SK-N-SH treated with all-trans-retinoic acid at 6 μM for 48 hours (cell line): ENCODE results near the gene RAB11FIP3.
A peak's percentile ranks its signal among the peaks of the same experiment; 100 is the strongest.

Experiments
- ATAC-seq: fragments of 200-7000 bp; cut with Tn5 transposase; 3 replicates; pipeline ENCODE4 v1.9.1; 2020; ENCODE audit warnings: mild to moderate bottlenecking, moderate library complexity
- ARNTL ChIP-seq: fragments of 450-650 bp; formaldehyde crosslinking; IDR thresholded peaks from 2 replicates; pipeline ENCODE4 v1.5.0; 2020; ENCODE audit warnings: low read depth, mild to moderate bottlenecking, moderate library complexity, borderline replicate concordance
- BACH2 ChIP-seq: fragments of 250-450 bp; sonication (Bioruptor Pico); IDR thresholded peaks from 2 replicates; pipeline ENCODE4 v1.9.0; 2021; ENCODE audit warnings: mild to moderate bottlenecking, borderline replicate concordance
- ESRRG ChIP-seq: fragments of 250-450 bp; sonication (Bioruptor Pico); IDR thresholded peaks from 2 replicates; pipeline ENCODE4 v1.6.1; 2021; ENCODE audit warnings: mild to moderate bottlenecking
- GLIS3 ChIP-seq: fragments of 250-450 bp; sonication (Bioruptor Pico); IDR thresholded peaks from 2 replicates; pipeline ENCODE4 v1.5.0; 2020; ENCODE audit warnings: mild to moderate bottlenecking, moderate library complexity
- ISL1 ChIP-seq: fragments of 250-450 bp; sonication (Bioruptor Pico); IDR thresholded peaks from 2 replicates; pipeline ENCODE4 v2.1.2; 2022; ENCODE audit warnings: mild to moderate bottlenecking, moderate library complexity
- OSR1 ChIP-seq: fragments of 250-450 bp; sonication (Bioruptor Pico); IDR thresholded peaks from 2 replicates; pipeline ENCODE4 v1.8.0; 2022; ENCODE audit warnings: moderate library complexity, mild to moderate bottlenecking, inconsistent platforms
- PPARA ChIP-seq: fragments of 250-450 bp; sonication (Bioruptor Pico); IDR thresholded peaks from 2 replicates; pipeline ENCODE4 v1.5.0; 2020; ENCODE audit warnings: mild to moderate bottlenecking, borderline replicate concordance
- RARB ChIP-seq: fragments of 250-450 bp; sonication (Bioruptor Pico); IDR thresholded peaks from 2 replicates; pipeline ENCODE4 v1.8.0; 2021; ENCODE audit warnings: mild to moderate bottlenecking, moderate library complexity
- TCF4 ChIP-seq: fragments of 250-450 bp; sonication (Bioruptor Pico); IDR thresholded peaks from 2 replicates; pipeline ENCODE4 v1.8.0; 2021; ENCODE audit warnings: mild to moderate bottlenecking, moderate library complexity, borderline replicate concordance
- TOX ChIP-seq: fragments of 250-450 bp; sonication (Bioruptor Pico); IDR thresholded peaks from 2 replicates; pipeline ENCODE4 v1.8.0; 2021; ENCODE audit warnings: mild to moderate bottlenecking, moderate library complexity, borderline replicate concordance
- ZC3H10 ChIP-seq: fragments of 250-450 bp; sonication (Bioruptor Pico); IDR thresholded peaks from 2 replicates; pipeline ENCODE4 v1.5.1; 2021; ENCODE audit warnings: mild to moderate bottlenecking, moderate library complexity
- ZFP30 ChIP-seq: fragments of 450-650 bp; formaldehyde crosslinking; IDR thresholded peaks from 2 replicates; pipeline ENCODE4 v1.5.0; 2022; ENCODE audit warnings: mild to moderate bottlenecking, moderate library complexity
- ZNF565 ChIP-seq: fragments of 450-650 bp; formaldehyde crosslinking; conservative IDR thresholded peaks from 2 replicates; pipeline ENCODE4 v1.5.0; 2020; ENCODE audit warnings: low read depth, mild to moderate bottlenecking, moderate library complexity
- ZNF8 ChIP-seq: fragments of 450-650 bp; formaldehyde crosslinking; IDR thresholded peaks from 2 replicates; pipeline ENCODE4 v1.5.0; 2020; ENCODE audit warnings: mild to moderate bottlenecking, moderate library complexity
- TF ChIP-seq, protein P1 (sequence below): fragments of 250-450 bp; sonication (Bioruptor Pico); IDR thresholded peaks from 2 replicates; pipeline ENCODE4 v1.5.1; 2021; ENCODE audit warnings: mild to moderate bottlenecking, moderate library complexity
- TF ChIP-seq, protein P2 (sequence below): fragments of 250-450 bp; sonication (Bioruptor Pico); IDR thresholded peaks from 2 replicates; pipeline ENCODE4 v1.8.0; 2020; ENCODE audit warnings: mild to moderate bottlenecking, moderate library complexity, borderline replicate concordance
- TF ChIP-seq, protein P3 (sequence below): fragments of 250-450 bp; sonication (Bioruptor Pico); IDR thresholded peaks from 2 replicates; pipeline ENCODE4 v1.5.1; 2020; ENCODE audit warnings: low read depth, mild to moderate bottlenecking, moderate library complexity
- TF ChIP-seq, protein P4 (sequence below): fragments of 250-450 bp; sonication (Bioruptor Pico); IDR thresholded peaks from 2 replicates; pipeline ENCODE4 v1.8.0; 2021; ENCODE audit warnings: low read depth, mild to moderate bottlenecking, moderate library complexity, borderline replicate concordance
- TF ChIP-seq, protein P5 (sequence below): fragments of 250-450 bp; sonication (Bioruptor Pico); IDR thresholded peaks from 2 replicates; pipeline ENCODE4 v1.5.0; 2020; ENCODE audit warnings: mild to moderate bottlenecking, moderate library complexity

RAB11FIP3 gene

DNA sequence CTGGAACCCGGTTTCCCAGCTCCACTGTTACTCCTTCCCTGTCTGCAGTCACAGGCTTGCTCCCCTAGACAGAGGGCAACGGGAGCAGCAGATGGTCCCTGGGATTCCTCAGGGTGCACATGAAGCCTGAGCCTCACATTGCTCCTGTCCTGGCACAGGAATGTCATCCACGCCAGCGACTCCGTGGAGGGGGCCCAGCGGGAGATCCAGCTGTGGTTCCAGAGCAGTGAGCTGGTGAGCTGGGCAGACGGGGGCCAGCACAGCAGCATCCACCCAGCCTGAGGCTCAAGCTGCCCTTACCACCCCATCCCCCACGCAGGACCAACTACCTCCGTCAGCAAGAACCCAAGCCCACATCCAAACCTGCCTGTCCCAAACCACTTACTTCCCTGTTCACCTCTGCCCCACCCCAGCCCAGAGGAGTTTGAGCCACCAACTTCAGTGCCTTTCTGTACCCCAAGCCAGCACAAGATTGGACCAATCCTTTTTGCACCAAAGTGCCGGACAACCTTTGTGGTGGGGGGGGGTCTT is 25.3 kb upstream of the RAB11FIP3 start:
- TF ChIP-seq PPARA (CRISPR knock-in tag) (no peak), ISL1 (CRISPR knock-in tag) (no peak), BACH2 (no peak), TCF4 (CRISPR knock-in tag) (no peak), ZNF565 (no peak), ESRRG (no peak), RARB (CRISPR knock-in tag) (no peak), TOX (CRISPR knock-in tag) (no peak), ARNTL (CRISPR knock-in tag) (no peak), ZNF8 (no peak), ZC3H10 (CRISPR knock-in tag) (no peak), GLIS3 (CRISPR knock-in tag) (no peak)
- TF ChIP-seq, protein P1, sequence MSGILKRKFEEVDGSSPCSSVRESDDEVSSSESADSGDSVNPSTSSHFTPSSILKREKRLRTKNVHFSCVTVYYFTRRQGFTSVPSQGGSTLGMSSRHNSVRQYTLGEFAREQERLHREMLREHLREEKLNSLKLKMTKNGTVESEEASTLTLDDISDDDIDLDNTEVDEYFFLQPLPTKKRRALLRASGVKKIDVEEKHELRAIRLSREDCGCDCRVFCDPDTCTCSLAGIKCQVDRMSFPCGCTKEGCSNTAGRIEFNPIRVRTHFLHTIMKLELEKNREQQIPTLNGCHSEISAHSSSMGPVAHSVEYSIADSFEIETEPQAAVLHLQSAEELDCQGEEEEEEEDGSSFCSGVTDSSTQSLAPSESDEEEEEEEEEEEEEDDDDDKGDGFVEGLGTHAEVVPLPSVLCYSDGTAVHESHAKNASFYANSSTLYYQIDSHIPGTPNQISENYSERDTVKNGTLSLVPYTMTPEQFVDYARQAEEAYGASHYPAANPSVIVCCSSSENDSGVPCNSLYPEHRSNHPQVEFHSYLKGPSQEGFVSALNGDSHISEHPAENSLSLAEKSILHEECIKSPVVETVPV, result no peak
- TF ChIP-seq, protein P2, sequence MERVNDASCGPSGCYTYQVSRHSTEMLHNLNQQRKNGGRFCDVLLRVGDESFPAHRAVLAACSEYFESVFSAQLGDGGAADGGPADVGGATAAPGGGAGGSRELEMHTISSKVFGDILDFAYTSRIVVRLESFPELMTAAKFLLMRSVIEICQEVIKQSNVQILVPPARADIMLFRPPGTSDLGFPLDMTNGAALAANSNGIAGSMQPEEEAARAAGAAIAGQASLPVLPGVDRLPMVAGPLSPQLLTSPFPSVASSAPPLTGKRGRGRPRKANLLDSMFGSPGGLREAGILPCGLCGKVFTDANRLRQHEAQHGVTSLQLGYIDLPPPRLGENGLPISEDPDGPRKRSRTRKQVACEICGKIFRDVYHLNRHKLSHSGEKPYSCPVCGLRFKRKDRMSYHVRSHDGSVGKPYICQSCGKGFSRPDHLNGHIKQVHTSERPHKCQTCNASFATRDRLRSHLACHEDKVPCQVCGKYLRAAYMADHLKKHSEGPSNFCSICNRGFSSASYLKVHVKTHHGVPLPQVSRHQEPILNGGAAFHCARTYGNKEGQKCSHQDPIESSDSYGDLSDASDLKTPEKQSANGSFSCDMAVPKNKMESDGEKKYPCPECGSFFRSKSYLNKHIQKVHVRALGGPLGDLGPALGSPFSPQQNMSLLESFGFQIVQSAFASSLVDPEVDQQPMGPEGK, result no peak
- TF ChIP-seq, protein P3, sequence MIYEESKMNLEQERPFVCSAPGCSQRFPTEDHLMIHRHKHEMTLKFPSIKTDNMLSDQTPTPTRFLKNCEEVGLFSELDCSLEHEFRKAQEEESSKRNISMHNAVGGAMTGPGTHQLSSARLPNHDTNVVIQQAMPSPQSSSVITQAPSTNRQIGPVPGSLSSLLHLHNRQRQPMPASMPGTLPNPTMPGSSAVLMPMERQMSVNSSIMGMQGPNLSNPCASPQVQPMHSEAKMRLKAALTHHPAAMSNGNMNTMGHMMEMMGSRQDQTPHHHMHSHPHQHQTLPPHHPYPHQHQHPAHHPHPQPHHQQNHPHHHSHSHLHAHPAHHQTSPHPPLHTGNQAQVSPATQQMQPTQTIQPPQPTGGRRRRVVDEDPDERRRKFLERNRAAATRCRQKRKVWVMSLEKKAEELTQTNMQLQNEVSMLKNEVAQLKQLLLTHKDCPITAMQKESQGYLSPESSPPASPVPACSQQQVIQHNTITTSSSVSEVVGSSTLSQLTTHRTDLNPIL, result no peak
- TF ChIP-seq, protein P4, sequence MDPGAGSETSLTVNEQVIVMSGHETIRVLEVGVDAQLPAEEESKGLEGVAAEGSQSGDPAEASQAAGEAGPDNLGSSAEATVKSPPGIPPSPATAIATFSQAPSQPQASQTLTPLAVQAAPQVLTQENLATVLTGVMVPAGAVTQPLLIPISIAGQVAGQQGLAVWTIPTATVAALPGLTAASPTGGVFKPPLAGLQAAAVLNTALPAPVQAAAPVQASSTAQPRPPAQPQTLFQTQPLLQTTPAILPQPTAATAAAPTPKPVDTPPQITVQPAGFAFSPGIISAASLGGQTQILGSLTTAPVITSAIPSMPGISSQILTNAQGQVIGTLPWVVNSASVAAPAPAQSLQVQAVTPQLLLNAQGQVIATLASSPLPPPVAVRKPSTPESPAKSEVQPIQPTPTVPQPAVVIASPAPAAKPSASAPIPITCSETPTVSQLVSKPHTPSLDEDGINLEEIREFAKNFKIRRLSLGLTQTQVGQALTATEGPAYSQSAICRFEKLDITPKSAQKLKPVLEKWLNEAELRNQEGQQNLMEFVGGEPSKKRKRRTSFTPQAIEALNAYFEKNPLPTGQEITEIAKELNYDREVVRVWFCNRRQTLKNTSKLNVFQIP (CRISPR knock-in tag), result no peak
- TF ChIP-seq, protein P5, sequence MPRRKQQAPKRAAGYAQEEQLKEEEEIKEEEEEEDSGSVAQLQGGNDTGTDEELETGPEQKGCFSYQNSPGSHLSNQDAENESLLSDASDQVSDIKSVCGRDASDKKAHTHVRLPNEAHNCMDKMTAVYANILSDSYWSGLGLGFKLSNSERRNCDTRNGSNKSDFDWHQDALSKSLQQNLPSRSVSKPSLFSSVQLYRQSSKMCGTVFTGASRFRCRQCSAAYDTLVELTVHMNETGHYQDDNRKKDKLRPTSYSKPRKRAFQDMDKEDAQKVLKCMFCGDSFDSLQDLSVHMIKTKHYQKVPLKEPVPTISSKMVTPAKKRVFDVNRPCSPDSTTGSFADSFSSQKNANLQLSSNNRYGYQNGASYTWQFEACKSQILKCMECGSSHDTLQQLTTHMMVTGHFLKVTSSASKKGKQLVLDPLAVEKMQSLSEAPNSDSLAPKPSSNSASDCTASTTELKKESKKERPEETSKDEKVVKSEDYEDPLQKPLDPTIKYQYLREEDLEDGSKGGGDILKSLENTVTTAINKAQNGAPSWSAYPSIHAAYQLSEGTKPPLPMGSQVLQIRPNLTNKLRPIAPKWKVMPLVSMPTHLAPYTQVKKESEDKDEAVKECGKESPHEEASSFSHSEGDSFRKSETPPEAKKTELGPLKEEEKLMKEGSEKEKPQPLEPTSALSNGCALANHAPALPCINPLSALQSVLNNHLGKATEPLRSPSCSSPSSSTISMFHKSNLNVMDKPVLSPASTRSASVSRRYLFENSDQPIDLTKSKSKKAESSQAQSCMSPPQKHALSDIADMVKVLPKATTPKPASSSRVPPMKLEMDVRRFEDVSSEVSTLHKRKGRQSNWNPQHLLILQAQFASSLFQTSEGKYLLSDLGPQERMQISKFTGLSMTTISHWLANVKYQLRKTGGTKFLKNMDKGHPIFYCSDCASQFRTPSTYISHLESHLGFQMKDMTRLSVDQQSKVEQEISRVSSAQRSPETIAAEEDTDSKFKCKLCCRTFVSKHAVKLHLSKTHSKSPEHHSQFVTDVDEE, result no peak

DNA sequence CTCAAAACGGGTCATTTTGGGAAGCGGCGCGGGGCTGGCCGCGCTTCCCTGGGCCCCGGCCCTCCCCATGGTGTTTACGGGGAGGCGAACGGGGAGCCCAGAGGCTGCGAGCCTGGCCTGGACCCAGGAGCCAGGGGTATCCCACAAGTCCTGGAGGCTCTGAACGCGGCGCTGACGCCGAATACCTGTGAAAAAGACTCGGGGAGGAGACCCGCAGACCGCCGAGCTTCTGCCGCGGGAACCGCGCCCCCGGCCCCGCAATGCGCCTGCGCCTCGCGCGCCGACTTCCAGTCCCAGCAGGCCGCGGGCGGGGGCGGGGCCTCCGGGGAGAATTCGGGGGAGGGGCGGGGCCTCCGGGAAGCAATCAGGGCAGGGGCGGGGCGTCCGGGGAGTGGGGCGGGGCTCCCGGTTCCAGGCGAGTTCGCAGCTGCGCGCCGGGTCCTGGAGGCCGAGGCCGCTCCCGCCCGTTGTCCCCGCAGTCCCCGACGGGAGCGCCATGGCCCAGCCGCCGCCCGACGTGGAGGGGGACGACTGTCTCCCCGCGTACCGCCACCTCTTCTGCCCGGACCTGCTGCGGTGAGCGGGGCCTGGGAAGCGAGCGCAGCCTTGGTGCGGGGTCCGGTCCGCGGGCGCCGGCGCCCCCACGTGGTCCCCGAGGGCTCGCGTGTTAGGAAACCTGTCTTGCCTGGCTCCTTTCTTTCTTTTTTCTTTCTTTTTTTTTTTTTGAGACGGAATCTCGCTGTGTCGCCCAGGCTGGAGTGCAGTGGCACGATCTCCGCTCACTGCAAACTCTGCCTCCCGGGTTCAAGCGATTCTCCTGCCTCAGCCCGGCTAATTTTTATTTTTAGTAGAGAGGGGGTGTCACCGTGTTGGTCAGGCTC is 23.7 kb upstream of the RAB11FIP3 start, which contains the start of gene DECR2:
DECR2 (plus strand) TSS at position 418 of the 881 bp plus-strand sequence; CDS start at position 497, 79 bp downstream.
- ATAC-seq, result peak; percentile 75
- peak; percentile 30; the same call in 1 of the 2 replicates for TF ChIP-seq GLIS3 (CRISPR knock-in tag)
- TF ChIP-seq OSR1 (CRISPR knock-in tag), result no peak

More for the DNA sequence above, 25.3 kb upstream of the RAB11FIP3 start:
- no peak for ATAC-seq

DNA sequence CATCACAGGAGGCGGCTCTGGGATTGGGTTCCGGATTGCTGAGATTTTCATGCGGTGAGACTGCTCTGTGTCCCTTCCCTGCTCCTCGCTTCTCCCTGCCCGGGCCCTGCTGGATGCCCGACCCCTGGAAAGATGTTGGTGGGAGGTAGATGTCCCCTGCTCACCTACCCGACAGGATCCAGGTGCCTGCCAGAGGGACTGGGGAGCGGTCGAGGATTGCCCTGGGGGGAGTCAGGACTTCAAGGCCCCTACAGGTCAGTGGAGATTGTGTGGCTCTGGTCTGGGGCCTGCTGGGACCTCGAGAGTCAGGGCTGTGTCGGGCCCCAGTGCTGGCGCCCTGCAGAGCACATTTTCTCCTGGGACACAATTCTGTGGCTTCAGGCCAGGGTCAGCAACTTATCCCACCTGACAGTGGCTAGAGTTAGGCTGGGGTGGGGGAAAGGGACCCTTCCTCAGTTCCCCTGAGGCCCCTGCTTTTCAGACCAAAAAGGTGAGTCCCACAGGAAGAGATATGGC is 20.4 kb upstream of the RAB11FIP3 start:
- no peak for ATAC-seq
- no peak for TF ChIP-seq TOX (CRISPR knock-in tag)
- TF ChIP-seq ZFP30 (CRISPR knock-in tag), result no peak
- no peak for TF ChIP-seq OSR1 (CRISPR knock-in tag)
- TF ChIP-seq, protein P2, result no peak
- TF ChIP-seq ZNF565, result no peak
- no peak for TF ChIP-seq TCF4 (CRISPR knock-in tag)
- TF ChIP-seq, protein P5, result no peak
- TF ChIP-seq, protein P3, result no peak
- TF ChIP-seq ISL1 (CRISPR knock-in tag), result no peak
- TF ChIP-seq ESRRG, result no peak
- TF ChIP-seq ARNTL (CRISPR knock-in tag), result no peak
